GM15510 (cell line): ENCODE measurements around the gene ABTB1.

Experiments
- POLR2A ChIP-seq: IDR thresholded peaks from 3 replicates; pipeline ENCODE4 v1.6.1; 2011; ENCODE audit warnings: borderline replicate concordance; ENCODE audit not compliant: insufficient read length; ENCODE audit errors: extremely low read depth

ABTB1 gene

DNA sequence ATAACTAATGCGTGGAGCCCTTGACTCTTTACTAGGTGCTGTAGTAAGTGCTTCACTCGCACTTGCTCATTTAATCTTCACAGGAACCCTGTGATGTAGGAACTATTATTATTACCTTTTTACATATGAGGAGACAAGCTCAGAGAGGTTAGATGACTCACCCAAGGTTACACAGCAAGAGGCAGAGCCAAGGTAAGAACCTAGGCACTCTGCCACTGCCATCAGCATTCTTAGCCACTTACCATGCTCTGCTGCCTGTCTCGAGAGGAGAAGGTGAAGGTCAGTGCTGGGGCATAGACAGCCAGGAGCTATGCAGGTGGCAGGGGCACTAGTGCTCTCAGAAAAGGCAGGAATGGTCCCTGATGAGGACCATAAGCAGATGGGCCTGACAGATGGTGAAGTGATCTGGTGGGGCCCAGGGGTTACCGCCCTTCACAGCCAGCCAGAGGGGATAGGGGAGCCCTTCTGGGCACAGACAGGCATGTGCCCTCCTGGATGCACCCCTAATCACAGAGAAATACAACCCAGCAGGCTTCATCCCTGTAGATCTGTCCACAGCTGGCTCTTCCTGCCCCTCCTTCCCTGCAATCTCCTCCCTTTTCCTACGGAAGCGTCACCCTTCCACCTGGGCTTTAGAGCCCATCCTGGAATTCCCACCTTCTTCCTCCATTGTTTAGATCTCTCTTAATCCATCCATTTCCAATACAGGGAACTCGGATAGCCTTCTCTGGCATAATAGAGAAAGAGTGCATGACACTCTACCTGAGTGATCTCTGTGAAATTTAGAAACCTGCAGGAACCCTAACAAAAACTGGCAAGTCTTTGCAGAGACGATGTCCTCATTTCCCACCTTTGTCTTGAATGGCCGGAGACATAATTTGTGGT lies 26.9 kb downstream of the ABTB1 start:
- TF ChIP-seq POLR2A, result no peak

DNA sequence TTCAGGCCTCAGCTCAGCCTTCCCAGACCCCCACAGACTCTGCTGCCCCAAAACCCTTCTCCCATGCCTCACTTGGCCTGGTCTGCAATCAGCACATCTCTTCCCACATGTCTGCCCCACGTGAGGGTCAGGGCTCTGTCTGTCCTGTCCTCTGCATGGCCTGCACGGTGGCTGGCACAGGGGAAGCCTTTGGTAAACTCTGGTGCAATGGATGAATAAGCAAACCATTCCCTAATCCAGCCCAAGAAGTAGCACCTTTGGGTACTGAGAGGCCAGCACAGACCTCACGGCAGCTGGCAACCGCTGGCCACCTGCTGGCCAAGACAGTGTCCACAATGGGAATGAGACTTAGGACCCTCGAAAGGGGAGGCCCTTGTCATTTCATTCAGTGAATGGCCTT lies 27.7 kb downstream of the ABTB1 start:
- no peak for TF ChIP-seq POLR2A

DNA sequence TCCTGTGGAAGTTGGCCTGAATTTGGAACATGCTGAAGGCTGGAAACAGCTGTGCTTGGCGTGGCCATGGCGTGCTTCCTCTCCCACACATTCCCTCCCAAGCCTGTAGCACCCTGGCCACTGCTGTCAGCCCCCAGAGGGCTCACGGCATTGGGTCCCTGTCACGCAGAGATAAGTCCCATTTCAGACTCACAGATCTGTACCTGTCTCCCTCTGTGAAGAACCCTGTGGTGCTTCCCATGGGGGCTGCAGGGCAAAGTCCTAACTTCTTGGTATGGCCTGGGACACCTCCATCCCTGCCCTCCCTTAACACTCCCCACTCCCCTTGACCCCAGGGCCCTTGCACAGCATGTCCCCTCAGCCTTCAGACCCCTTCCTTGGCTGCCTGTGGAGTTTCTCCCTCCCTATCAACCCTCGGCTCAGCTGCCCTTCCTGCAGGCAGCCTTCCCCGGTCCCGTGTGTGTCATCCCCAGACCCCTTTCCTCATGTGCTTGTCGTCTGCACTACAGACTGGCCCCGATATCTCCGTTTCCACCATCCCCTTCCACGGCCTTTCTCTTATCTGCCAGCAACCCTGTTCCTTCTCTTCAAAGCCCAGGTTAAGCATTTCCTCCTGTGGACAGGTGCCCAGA lies 28.6 kb downstream of the ABTB1 start:
- TF ChIP-seq POLR2A, result no peak

DNA sequence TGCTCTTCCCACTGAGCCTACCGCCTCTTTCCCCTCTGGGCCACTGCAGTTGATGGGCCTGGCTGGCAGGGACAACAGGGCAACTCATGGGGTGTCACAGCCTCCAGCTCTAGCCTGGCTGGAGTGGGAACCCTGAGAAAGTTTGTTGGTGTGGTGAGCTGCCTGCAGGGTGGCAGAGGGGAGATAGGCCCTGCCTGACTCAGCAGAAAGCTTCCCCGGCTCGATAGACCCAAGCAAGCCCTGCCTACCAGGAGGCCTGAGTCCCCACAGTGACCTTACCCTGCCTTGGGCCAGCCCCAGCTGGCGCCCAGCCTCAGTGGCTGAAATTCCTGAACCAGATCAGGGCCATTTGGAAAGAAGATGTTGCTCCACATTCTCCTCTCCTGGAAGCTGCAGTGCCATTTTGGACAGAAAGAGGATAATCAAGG lies 29.4 kb downstream of the ABTB1 start:
- TF ChIP-seq POLR2A, result no peak

DNA sequence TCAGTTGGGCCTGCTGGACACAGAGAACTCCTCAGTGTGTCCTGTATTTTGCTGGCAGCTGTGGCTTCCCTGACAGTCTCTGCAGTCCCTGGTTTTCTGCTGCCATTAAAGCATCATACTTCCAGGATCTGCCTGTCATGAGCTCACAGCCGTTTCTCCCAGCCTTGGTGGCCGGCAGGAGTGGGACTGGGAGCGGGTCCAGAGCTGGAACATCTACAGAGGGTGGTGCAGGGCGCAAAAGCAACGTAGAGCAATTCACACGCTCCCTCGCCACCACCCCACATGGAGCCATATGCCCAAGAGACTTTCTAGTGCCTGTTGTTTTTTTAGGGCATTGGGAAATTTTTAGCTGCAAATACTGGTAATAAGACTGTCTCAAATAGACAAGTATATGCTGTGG lies 33.6 kb downstream of the ABTB1 start:
- TF ChIP-seq POLR2A, result no peak

DNA sequence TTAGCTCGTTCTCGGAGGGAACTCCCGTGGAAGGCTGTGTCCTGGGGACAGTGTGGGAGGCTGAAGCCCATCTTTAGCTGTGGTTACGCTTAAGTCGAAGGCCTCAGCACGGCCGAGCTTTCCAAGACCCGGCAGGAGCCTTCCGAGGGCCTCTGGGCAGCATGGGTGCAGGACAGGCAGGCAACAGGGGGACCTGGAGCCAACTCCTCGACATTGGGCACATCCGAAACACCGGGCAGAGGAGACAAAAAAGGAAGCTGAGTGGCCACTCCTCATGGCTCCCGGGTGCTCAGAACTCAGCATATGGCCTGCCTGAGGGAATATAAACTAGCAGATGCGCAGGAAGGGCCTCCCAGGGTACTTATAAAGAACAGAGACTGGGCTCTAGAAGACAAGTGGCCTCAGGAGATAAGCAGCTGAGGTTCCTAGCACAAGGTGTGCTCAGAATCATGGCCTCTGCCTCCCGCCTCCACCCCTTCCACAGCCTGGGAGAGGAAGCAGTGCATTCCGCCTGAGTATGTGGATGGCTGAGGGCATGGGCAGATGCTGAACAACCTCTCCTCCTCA lies 34.1 kb downstream of the ABTB1 start:
- TF ChIP-seq POLR2A, result no peak

DNA sequence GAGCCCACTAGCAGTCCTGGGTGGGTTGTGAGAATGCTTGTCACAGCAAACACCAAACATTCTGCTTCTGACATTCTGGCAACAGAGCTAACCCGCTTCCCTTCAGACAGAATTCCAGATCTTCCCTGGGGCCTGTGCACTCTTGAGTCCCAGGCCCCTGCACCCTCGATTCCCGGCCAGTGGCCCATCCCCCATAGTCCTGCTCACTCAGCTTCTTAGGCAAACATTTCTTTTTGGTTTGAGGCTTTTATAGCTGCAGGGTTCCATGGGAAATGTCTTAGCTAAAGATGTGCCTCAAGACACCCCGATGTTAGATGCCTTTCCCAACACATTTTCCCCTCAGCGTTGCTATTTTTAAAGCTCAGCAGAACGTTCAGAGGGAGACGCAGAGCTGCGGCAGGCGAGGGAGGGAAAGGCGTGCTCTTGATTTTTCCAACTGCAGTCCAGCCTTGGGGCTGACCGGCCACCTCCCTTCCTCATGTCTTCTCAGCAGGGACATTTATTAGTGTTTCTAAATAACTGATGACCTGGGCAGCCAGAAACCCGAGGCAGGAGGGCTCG lies 35.2 kb downstream of the ABTB1 start:
- TF ChIP-seq POLR2A, result no peak

DNA sequence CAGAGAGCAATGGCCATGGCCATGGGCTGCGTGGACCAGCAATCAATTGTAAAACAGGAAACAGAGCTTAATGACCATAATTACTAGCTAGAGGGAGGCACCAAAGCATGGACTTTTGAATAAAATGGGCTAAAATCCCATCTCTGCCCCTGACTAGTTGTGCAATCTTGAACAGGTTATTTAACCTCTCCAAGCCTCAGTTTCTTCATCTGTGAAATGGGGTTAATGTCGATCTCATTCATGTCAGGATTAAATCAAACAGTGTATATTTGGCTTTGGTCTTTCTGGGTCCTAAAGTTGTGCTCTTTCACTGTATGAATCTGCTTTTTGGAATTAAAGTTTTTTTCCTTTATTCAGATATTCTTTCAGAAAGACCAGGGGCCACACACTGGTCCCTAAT lies 36.1 kb downstream of the ABTB1 start:
- TF ChIP-seq POLR2A, result no peak

DNA sequence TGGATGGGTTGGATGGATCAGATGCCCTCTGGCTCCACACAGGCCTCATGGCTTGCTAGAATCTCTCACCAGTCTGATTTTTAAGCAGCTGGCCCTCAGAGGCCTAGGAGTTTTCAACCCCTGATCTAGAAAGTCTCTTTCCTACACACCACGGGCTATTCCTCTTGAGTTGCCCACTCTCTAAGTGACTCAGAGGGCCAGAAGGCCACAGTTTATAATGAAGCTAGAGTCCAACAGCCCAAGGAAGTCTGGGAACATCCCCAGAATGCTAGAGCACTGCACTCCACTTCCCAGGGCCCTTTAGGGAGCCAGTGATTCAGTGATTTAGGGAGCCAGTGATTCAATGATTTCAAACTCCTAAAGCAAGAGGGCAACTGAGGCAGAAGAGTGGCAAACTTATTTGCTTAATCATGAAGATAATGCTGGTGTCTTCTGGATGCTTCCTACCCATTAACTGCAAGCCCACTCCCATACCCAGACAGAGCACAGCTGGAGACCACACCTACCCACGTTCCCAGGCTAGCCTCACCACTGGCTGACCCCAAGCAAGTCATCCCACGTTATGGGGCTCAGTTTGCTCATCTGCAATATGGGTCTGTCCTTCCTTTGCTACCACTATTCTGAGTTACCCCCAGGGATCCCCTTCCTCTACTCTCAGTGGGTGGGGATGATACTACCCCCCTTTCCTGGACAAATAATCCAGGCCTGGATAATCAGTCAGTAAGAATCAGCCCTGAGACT lies 36.7 kb downstream of the ABTB1 start:
- no peak for TF ChIP-seq POLR2A

DNA sequence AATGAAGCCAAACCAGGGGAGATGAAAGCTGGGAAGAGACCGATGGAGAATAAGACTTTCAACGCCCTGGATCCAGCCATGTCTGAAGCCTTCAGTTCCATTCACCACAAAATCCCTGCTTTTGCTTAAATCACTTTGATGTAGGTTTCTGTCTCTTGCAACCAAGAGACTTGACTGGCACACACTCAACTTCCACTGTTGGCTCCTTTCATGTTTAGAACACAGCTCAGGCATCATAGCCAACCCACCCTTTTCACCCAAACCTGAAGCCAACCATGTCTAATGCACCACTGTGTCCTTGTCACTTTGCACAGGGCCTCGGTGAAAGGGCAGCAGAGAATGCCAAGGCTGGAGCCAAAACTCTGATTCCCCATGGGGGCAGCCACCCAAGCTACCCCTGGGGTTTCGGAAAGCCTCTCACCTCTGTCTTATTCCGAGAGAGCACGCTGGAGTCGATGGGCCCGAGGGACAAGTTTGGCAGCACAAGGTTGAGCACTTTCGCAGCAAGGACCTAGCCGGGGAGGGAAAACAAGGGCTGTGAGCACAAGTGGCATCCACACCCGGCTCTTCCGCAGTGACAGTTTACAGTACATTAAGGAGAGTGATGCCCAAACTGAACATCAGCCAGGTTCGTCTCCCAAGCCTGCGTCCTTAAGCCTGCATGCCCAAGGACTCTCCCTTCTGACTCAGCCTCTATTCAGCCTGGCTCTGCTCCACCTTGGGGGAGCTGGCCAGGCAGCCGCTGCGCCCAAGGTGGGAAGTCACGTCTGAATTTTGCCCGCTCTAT lies 37.6 kb downstream of the ABTB1 start:
- TF ChIP-seq POLR2A, result no peak

DNA sequence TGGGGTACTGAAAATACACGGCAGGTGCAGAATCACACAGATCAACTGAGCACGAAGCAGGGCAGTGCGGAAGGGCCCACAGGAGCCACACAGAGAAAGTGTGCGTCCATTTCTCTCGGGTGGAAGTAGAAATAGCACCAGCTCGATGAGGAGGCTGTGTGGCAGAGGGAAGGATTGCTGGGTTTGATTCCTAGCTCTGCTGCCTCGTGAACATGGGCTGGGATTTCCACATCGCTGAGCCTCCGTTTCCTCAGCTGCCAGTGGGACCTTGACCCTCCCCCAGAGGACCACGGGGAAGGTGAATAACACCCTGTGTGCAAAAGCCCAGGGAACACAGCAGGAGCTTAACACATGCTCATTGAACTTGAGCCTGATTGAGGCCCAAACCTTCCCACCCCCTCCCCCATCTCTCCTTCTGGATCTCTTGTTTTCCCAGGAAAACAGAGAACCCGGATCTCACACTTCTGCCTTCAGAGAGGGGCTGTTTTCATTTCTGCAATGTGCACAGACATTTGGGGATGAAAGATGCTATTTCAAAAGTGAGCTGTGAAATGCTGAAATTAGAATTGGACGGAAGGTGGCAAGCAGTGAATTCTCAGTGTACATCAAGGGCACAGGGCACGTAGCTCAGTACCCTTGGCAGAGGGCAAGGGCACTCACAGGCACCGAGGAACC lies 38.4 kb downstream of the ABTB1 start:
- no peak for TF ChIP-seq POLR2A

DNA sequence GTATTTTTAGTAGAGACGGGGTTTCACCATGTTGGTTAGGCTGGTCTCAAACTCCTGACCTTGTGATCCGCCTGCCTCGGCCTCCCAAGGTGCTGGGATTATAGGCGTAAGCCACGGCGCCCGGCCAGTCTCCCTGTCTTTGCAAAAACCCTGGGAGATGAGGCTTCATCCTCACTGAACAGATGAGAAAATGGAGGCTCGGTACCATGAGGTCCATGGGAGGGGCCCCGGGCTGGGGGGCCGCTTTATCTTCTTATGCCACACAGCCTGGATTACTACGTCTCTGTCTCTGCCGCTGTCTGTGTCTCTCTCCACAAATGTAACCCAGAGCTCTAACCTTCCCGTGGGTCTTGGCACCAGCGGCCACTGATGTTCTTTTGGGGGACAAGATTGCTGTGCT lies 39.1 kb downstream of the ABTB1 start:
- no peak for TF ChIP-seq POLR2A

DNA sequence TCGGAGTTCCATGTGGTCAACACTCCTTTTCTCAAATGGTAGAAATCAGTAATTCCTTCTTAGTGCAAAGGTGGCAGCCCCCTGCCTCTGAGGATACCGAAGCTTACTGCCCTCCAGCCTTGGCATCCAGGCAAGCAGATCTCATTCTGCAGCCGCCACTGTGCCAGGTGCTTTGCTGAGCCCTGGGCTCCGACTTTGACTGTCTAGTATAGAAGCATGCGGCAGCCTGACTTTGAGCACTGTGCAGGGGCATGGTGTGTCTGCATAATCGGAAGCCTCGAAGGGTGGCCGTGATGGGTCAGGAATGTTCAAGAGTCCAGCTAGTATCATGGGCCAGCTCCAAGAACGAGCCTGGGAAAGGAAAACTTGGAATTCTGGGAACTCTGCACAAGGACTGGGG lies 39.7 kb downstream of the ABTB1 start:
- no peak for TF ChIP-seq POLR2A

DNA sequence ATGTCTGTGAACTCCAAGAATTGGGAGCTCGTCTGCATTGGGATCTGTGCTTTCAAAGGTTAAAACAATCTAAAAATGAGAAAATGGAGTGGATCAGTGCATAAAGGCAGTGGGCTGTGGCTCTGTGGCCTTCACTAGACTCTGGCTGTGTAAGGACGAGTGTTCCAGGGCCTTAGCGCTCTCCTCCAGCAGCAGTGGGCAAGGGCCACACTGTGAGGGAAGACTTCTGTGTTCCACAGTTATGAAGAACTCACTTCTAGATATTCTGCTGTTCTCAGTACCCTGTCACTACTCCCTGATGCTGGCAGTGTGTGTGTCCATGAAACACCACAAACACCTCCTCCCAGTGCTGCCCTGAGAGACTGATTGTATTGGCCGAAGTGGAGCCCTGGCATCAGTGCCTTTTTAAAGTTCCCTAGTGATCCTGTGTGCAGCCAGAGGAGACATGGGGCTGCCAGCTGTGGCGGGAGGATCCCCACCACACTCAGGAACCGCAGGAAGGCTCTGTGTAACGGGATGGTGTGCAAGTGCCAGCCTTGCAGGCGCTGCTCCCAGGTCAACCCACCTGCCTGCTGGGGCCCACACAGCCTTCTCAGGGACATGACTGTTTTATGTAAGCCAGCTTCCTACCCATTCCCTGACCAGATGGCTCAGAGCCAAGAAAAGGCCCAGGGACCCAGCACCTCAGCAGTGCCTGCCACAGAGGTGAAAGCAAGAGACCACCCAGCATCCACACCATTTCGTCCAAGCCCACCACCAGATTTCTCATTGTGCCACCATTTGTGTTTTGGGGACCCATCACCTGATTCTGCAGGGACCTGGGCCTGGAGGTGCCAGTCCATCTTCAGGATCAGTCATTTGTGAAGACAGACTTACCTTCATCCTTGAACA lies 40.4 kb downstream of the ABTB1 start:
- no peak for TF ChIP-seq POLR2A
